A549 (cell line): ENCODE data around the gene DLK2. TPM values are rescaled to one million over a fixed set of nuclear protein-coding genes. Genes with fewer than 3 reads are reported as not detected.

Source experiments
- ATAC-seq, 2 experiments: fragments of 200-7000 bp in 1 of 2; fragments of >200 bp in 1 of 2; cut with Nextera tagmentation in 1 of 2; cut with Tn5 transposase in 1 of 2; 3 replicates each; pipeline versions ENCODE4 v1.8.0 to v1.9.1; 2018 to 2020; ENCODE audit warnings: mild to moderate bottlenecking in 1 of 2, moderate library complexity in 1 of 2
- CTCF ChIA-PET: fragments of 300-600 bp; sonication (Branson Sonifier 250); formaldehyde crosslinking; extraction: SDS; loops from one replicate; lab custom pipeline; 2021; ENCODE audit warnings: antibody characterized with exemption, inconsistent platforms; lab: Yijun Ruan, JAX
- POLR2A ChIA-PET: fragments of 350-600 bp; formaldehyde crosslinking; extraction: SDS; loops from one replicate; lab custom pipeline; 2021; ENCODE audit warnings: antibody characterized with exemption, inconsistent platforms; lab: Yijun Ruan, JAX
- DNase-seq, 2 experiments: peaks; one replicate each; pipeline versions ENCODE4 v3.0.0 to v3.0.0-alpha.2; 2011 to 2016; ENCODE audit warnings: low read depth in 1 of 2, low spot score in 1 of 2
- FAIRE-seq: peaks from 2 replicates; lab custom pipeline; 2011; peaks lifted over from hg19 to GRCh38; lab: Jason Lieb, UNC
- H3K27ac ChIP-seq, 2 experiments: fragments of >200 bp; sonication (Bioruptor Twin); formaldehyde crosslinking; 3 replicates each; pipeline ENCODE4 v1.5.1; 2016 to 2017
- H3K4me1 ChIP-seq: fragments of >200 bp; sonication (Bioruptor Twin); formaldehyde crosslinking; 3 replicates; pipeline ENCODE4 v1.6.1; 2016
- H3K4me2 ChIP-seq: fragments of >200 bp; sonication (Bioruptor Twin); formaldehyde crosslinking; 3 replicates; pipeline ENCODE4 v1.6.1; 2016
- H3K4me3 ChIP-seq: fragments of >200 bp; sonication (Bioruptor Twin); formaldehyde crosslinking; 3 replicates; pipeline ENCODE4 v1.5.1; 2016
- H3K9me3 ChIP-seq: fragments of >200 bp; sonication (Bioruptor Twin); formaldehyde crosslinking; 3 replicates; pipeline ENCODE4 v1.6.1; 2016
- BCL3 ChIP-seq: fragments of >200 bp; sonication (Bioruptor Twin); formaldehyde crosslinking; IDR thresholded peaks from 3 replicates; pipeline ENCODE4 v1.6.1; 2016
- BHLHE40 ChIP-seq: IDR thresholded peaks from 2 replicates; pipeline ENCODE4 v1.6.1; 2012; ENCODE audit warnings: low read depth, low read length, inconsistent platforms
- CBX8 ChIP-seq: fragments of 200-600 bp; sonication (generic); IDR thresholded peaks from 2 replicates; pipeline ENCODE4 v1.6.1; 2016
- CEBPB ChIP-seq, 2 experiments: fragments of >200 bp in 1 of 2; sonication (Bioruptor Twin) in 1 of 2; formaldehyde crosslinking in 1 of 2; IDR thresholded peaks; 2 replicates each; pipeline ENCODE4 v1.6.1; 2012 to 2016
- E2F6 ChIP-seq: IDR thresholded peaks from 2 replicates; pipeline ENCODE4 v1.6.1; 2012; ENCODE audit warnings: low read depth, borderline replicate concordance
- EHF ChIP-seq: fragments of 250-450 bp; sonication (Bioruptor Pico); IDR thresholded peaks from 2 replicates; pipeline ENCODE4 v1.5.0; 2020; ENCODE audit warnings: mild to moderate bottlenecking
- EP300 ChIP-seq, 2 experiments: fragments of >200 bp; sonication (Bioruptor Twin); formaldehyde crosslinking; IDR thresholded peaks; 2 replicates in 1 of 2; 3 replicates in 1 of 2; pipeline ENCODE4 v1.6.1; 2016 to 2017
- FOSB ChIP-seq: fragments of 250-450 bp; sonication (Bioruptor Pico); IDR thresholded peaks from 2 replicates; pipeline ENCODE4 v1.5.0; 2020; ENCODE audit warnings: mild to moderate bottlenecking, moderate library complexity
- HDAC2 ChIP-seq: fragments of 200-600 bp; sonication (generic); IDR thresholded peaks from 2 replicates; pipeline ENCODE4 v1.6.1; 2016
- HES2 ChIP-seq: fragments of >200 bp; sonication (Bioruptor Twin); formaldehyde crosslinking; IDR thresholded peaks from 2 replicates; pipeline ENCODE4 v1.6.1; 2016
- HEYL ChIP-seq: fragments of 250-450 bp; sonication (Bioruptor Pico); IDR thresholded peaks from 2 replicates; pipeline ENCODE4 v1.8.0; 2021; ENCODE audit warnings: mild to moderate bottlenecking, moderate library complexity
- HOXA7 ChIP-seq: fragments of 250-450 bp; sonication (Bioruptor Pico); IDR thresholded peaks from 2 replicates; pipeline ENCODE4 v1.5.0; 2020; ENCODE audit warnings: mild to moderate bottlenecking, moderate library complexity
- JUNB ChIP-seq: fragments of >200 bp; sonication (Bioruptor Twin); formaldehyde crosslinking; IDR thresholded peaks from 2 replicates; pipeline ENCODE4 v1.6.1; 2016
- MYC ChIP-seq: IDR thresholded peaks from 2 replicates; pipeline ENCODE4 v1.6.1; 2012; ENCODE audit warnings: mild to moderate bottlenecking, inconsistent platforms, low read length, improper control_type of control experiment, borderline replicate concordance
- NFE2L2 ChIP-seq: fragments of 150-350 bp; conservative IDR thresholded peaks from 2 replicates; pipeline ENCODE4 v1.6.1; 2014; ENCODE audit warnings: low read length
- PHF8 ChIP-seq: fragments of 200-600 bp; sonication (generic); IDR thresholded peaks from 2 replicates; pipeline ENCODE4 v1.6.1; 2016; ENCODE audit warnings: low read depth, mild to moderate bottlenecking, antibody characterized with exemption, moderate library complexity, borderline replicate concordance
- RAD21 ChIP-seq, 2 experiments: fragments of >200 bp in 1 of 2; sonication (Bioruptor Twin) in 1 of 2; formaldehyde crosslinking in 1 of 2; IDR thresholded peaks in 1 of 2; conservative IDR thresholded peaks in 1 of 2; 2 replicates in 1 of 2; 3 replicates in 1 of 2; pipeline ENCODE4 v1.6.1; 2012 to 2018; ENCODE audit warnings: inconsistent platforms in 1 of 2
- RARB ChIP-seq: fragments of 250-450 bp; sonication (Bioruptor Pico); IDR thresholded peaks from 2 replicates; pipeline ENCODE4 v1.8.0; 2021; ENCODE audit warnings: mild to moderate bottlenecking, moderate library complexity
- REST ChIP-seq: fragments of 200-600 bp; sonication (generic); IDR thresholded peaks from 2 replicates; pipeline ENCODE4 v1.6.1; 2016; ENCODE audit warnings: antibody characterized with exemption, mild to moderate bottlenecking, moderate library complexity
- SREBF2 ChIP-seq: fragments of 450-650 bp; IDR thresholded peaks from 2 replicates; pipeline ENCODE4 v1.6.1; 2014; ENCODE audit warnings: mild to moderate bottlenecking, moderate library complexity
- TFCP2L1 ChIP-seq: fragments of 250-450 bp; sonication (Bioruptor Pico); IDR thresholded peaks from 2 replicates; pipeline ENCODE4 v1.5.0; 2021; ENCODE audit warnings: mild to moderate bottlenecking
- TP53 ChIP-seq: fragments of 250-450 bp; sonication (Bioruptor Pico); IDR thresholded peaks from 2 replicates; pipeline ENCODE4 v1.5.0; 2021; ENCODE audit warnings: mild to moderate bottlenecking, moderate library complexity
- ZFP36 ChIP-seq: fragments of 450-650 bp; IDR thresholded peaks from 2 replicates; pipeline ENCODE4 v1.6.1; 2014; ENCODE audit warnings: borderline replicate concordance; ENCODE audit not compliant: partially characterized antibody
- ZNF302 ChIP-seq: fragments of 250-450 bp; sonication (Bioruptor Pico); IDR thresholded peaks from 2 replicates; pipeline ENCODE4 v1.9.0; 2021; ENCODE audit warnings: inconsistent platforms, mild to moderate bottlenecking, moderate library complexity
- WGBS: methylation state at CpG from one replicate; pipeline ENCODE4 v1.1.6; 2017; ENCODE audit errors: missing lambda C conversion rate; 5-methylcytosine and 5-hydroxymethylcytosine counted together
- polyA plus RNA-seq, 4 experiments: library from polyadenylated mRNA; depleted of rRNA in 3 of 4; stranded (reverse); fragments of >200 nt; fragmentation: RNase III in 1 of 4; extraction: RNeasy Plus Mini Kit Qiagen cat#74134 plus additional on column Dnase treatment in 1 of 4; gene quantifications; 2 replicates in 3 of 4; 3 replicates in 1 of 4; pipeline ENCODE4 v1.2.3, GENCODE V29; 2011 to 2017

DLK2 gene
- polyA plus RNA-seq, 2 of the 4 experiments (the other 2 are of a cell fraction): 2.5 to 2.9 TPM

GRCh38 chr6:43491750-43492661 lies 36.7 kb upstream of the DLK2 start:
- no peak for ATAC-seq

GRCh38 chr6:43490523-43490939 lies 35.2 kb upstream of the DLK2 start:
- no peak for ATAC-seq
- TF ChIP-seq HOXA7 (CRISPR knock-in tag) (no peak), CBX8 (no peak), HES2 (no peak), TP53 (CRISPR knock-in tag) (no peak), RARB (CRISPR knock-in tag) (no peak), SREBF2 (no peak), ZNF302 (no peak), JUNB (no peak), PHF8 (no peak), FOSB (CRISPR knock-in tag) (no peak), CEBPB (IDR thresholded peaks at IDR 0.05) (no peak), EP300 (IDR thresholded peaks at IDR 0.05) (no peak), HEYL (CRISPR knock-in tag) (no peak), EHF (CRISPR knock-in tag) (no peak), MYC (no peak), NFE2L2 (no peak), E2F6 (no peak), HDAC2 (no peak)
- H3K27ac ChIP-seq: no peak overlapping the region
- FAIRE-seq: no peak
- H3K4me2 ChIP-seq: no peak overlapping the region
- ChIA-PET POLR2A (no interaction called here), CTCF (interaction anchor here (1.0 to 3.9 kb wide), 2 partner anchors 16 to 33 kb away, joined by 4 to 22 read pairs; no protein-coding TSS in a partner anchor)
- peaks cover 6% of the 10 kb centered on the region; the same call in 1 of the 3 replicates for H3K4me1 ChIP-seq
- H3K9me3 ChIP-seq: no peaks in the 10 kb centered on the region
- WGBS: 91% methylated on average over 4 of the region's 6 CpGs
- no peak overlapping the region for H3K4me3 ChIP-seq
- no peak for DNase-seq

More at GRCh38 chr6:43491750-43492661, 36.7 kb upstream of the DLK2 start:
- ChIA-PET CTCF (interaction anchor here (0.8 to 7.1 kb wide), 6 partner anchors 11 to 263 kb away, joined by 3 to 79 read pairs (median 4); partner anchors contain the start of genes DNPH1 and LRRC73), POLR2A (no interaction called here)
- DNase-seq: no peak
- Histone ChIP-seq H3K4me1 (peaks cover 16% of the 10 kb centered on the region), H3K9me3 (no peaks in the 10 kb centered on the region), H3K4me3 (no peak overlapping the region), H3K4me2 (no peak overlapping the region), H3K27ac (no peak overlapping the region)
- 86% methylated on average over 4 of the region's 10 CpGs for WGBS
- TF ChIP-seq CEBPB (IDR thresholded peaks at IDR 0.05): no peak
- no peak for TF ChIP-seq CBX8
- TF ChIP-seq EP300 (IDR thresholded peaks at IDR 0.05): no peak
- no peak for TF ChIP-seq TFCP2L1
- no peak for TF ChIP-seq BCL3
- TF ChIP-seq BHLHE40: no peak
- no peak for TF ChIP-seq REST
- no peak for TF ChIP-seq ZFP36
- TF ChIP-seq RAD21 (conservative IDR thresholded peaks at IDR 0.05 in 1 of 2, IDR thresholded peaks at IDR 0.05 in 1 of 2): no peak
- no peak for TF ChIP-seq PHF8
- no peak for FAIRE-seq
